HG03196 (cell line): Measurements from ENCODE around the gene RHBDF2.

ENCODE experiments used
- ATAC-seq: cut with Tn5 transposase; IDR thresholded peaks from one replicate; pipeline ENCODE4 v1.9.1; 2021; ENCODE audit not compliant: unreplicated experiment

RHBDF2 gene

GRCh38 chr17:76441686-76442340 lies 59.4 kb downstream of the RHBDF2 start:
- ATAC-seq, result no peak

- no peak for ATAC-seq
These were observed 60.4 kb downstream of the RHBDF2 start for GRCh38 chr17:76440751-76441362.

- no peak for ATAC-seq
These were observed 61.8 kb downstream of the RHBDF2 start for GRCh38 chr17:76439314-76439928.

- ATAC-seq, result no peak
These were observed 62.3 kb downstream of the RHBDF2 start for GRCh38 chr17:76438906-76439305.

- no peak for ATAC-seq
These were observed 63.5 kb downstream of the RHBDF2 start for GRCh38 chr17:76437467-76438402.

GRCh38 chr17:76435751-76436150 lies 65.5 kb downstream of the RHBDF2 start:
- no peak for ATAC-seq

GRCh38 chr17:76434870-76435269 lies 66.4 kb downstream of the RHBDF2 start:
- no peak for ATAC-seq

- no peak for ATAC-seq
These were observed 67.5 kb downstream of the RHBDF2 start for GRCh38 chr17:76433693-76434092.

- no peak for ATAC-seq
These were observed 68.4 kb downstream of the RHBDF2 start for GRCh38 chr17:76432712-76433336.

GRCh38 chr17:76432004-76432403 lies 69.2 kb downstream of the RHBDF2 start:
- no peak for ATAC-seq

GRCh38 chr17:76431509-76431908 lies 69.7 kb downstream of the RHBDF2 start:
- ATAC-seq, result no peak

- no peak for ATAC-seq
These were observed 72.7 kb downstream of the RHBDF2 start for GRCh38 chr17:76428511-76428910.

GRCh38 chr17:76427501-76428231 lies 73.6 kb downstream of the RHBDF2 start:
- ATAC-seq, result no peak

- ATAC-seq, result no peak
These were observed 74.4 kb downstream of the RHBDF2 start for GRCh38 chr17:76426853-76427252.

GRCh38 chr17:76422860-76423259 lies 78.4 kb downstream of the RHBDF2 start:
- no peak for ATAC-seq

GRCh38 chr17:76422406-76422805 lies 78.8 kb downstream of the RHBDF2 start:
- ATAC-seq, result no peak

GRCh38 chr17:76421044-76421407 lies 80.2 kb downstream of the RHBDF2 start:
- ATAC-seq, result no peak
